Left ventricle myocardium inferior (tissue), 1 donor: Measurements from ENCODE around the gene GSTA2. TPM values are rescaled to one million over a fixed set of nuclear protein-coding genes. Genes with fewer than 3 reads are reported as not detected.
"Not testable (repeated sequence)": the region's sequence is repeated elsewhere in the genome, so short reads cannot be mapped to it uniquely, and the experiment has no call there.

Experiments used
- DNase-seq: peaks from one replicate; pipeline ENCODE4 v3.0.0-alpha.2; 2020
- H3K27ac ChIP-seq: fragments of 200-600 bp; replicated peaks from 2 replicates; pipeline ENCODE4 v1.8.0; 2021
- H3K27me3 ChIP-seq: fragments of 200-600 bp; 2 replicates; pipeline ENCODE4 v1.8.0; 2021; ENCODE audit warnings: low read depth
- H3K36me3 ChIP-seq: fragments of 200-600 bp; 2 replicates; pipeline ENCODE4 v1.8.0; 2021
- H3K4me1 ChIP-seq: fragments of 200-600 bp; 2 replicates; pipeline ENCODE4 v1.8.0; 2021
- H3K4me3 ChIP-seq: fragments of 200-600 bp; 2 replicates; pipeline ENCODE4 v1.8.0; 2021; ENCODE audit warnings: mild to moderate bottlenecking, moderate library complexity
- H3K9me3 ChIP-seq: fragments of 200-600 bp; replicated peaks from 2 replicates; pipeline ENCODE4 v1.8.0; 2021
- intact Hi-C: fragments of 100-400 bp; cut with micrococcal nuclease; formaldehyde crosslinking; loops from one replicate; pipeline ENCODE4 v1.11.0; 2022
- total RNA-seq: library from RNA; stranded (reverse); fragmentation: NEBNext Ultra II Directional; extraction: Animal tissue kit (Norgen Biotek cat#: 25700); gene quantifications from one replicate; pipeline ENCODE4 v1.2.1, GENCODE V29; 2021
- TF ChIP-seq, protein P1 (sequence below): fragments of 200-600 bp; IDR thresholded peaks from 2 replicates; pipeline ENCODE4 v1.8.0; 2021; ENCODE audit warnings: antibody characterized with exemption, mild to moderate bottlenecking, borderline replicate concordance
- donor health status: DM: no; HTN: yes; CAD: no; lungs with severe emphysema.

The GSTA2 gene
- total RNA-seq, 1 donor from 2014 or later = not detected

DNA sequence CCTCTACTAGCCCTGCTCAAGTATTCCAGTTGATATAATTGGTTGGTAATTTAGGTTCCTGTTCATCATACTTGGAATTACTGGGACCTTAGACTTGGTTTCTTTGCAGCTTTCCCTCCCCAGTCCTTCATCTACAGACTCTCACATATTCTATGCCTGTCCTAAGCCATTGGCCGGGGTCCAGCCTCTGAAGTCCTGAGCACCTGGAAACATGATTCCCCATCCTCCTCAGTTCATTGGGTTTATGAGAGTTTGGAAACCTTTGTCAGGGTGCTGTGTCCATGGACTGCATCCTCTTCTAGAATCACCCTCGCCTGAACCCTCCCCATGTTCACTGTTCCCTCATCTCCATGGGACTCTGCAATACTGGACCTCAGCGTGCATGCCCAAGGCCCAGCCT is 8.8 kb downstream of the GSTA2 start:
- Histone ChIP-seq H3K4me1 (no peaks in the 10 kb centered on the region), H3K27ac (no peak overlapping the region), H3K4me3 (no peak overlapping the region), H3K27me3 (no peaks in the 10 kb centered on the region), H3K36me3 (no peaks in the 10 kb centered on the region), H3K9me3 (peaks cover 8% of the 10 kb centered on the region)
- DNase-seq = no peak
- TF ChIP-seq, protein P1, sequence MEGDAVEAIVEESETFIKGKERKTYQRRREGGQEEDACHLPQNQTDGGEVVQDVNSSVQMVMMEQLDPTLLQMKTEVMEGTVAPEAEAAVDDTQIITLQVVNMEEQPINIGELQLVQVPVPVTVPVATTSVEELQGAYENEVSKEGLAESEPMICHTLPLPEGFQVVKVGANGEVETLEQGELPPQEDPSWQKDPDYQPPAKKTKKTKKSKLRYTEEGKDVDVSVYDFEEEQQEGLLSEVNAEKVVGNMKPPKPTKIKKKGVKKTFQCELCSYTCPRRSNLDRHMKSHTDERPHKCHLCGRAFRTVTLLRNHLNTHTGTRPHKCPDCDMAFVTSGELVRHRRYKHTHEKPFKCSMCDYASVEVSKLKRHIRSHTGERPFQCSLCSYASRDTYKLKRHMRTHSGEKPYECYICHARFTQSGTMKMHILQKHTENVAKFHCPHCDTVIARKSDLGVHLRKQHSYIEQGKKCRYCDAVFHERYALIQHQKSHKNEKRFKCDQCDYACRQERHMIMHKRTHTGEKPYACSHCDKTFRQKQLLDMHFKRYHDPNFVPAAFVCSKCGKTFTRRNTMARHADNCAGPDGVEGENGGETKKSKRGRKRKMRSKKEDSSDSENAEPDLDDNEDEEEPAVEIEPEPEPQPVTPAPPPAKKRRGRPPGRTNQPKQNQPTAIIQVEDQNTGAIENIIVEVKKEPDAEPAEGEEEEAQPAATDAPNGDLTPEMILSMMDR = no peak
- intact Hi-C loops = no loop called here

DNA sequence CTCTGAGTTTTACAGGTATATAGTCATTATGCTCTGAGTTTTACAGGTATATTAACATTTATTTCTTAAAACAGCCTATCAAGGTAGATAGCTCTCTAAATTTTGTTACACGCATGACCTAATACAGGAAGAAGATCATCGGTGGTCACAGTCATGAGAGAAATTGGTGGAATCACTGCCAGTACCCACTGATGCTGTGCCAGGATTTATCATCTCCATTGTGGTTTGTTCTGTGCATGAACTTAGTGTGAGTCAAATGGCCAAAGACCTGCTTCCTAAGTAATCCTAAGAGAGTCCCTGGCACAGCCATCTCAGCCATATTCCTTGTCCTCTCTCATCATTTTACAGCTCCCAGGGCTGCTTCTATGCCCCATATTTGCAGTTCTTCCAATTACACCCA is 10.1 kb downstream of the GSTA2 start:
- H3K27ac ChIP-seq, DNase-seq, H3K9me3 ChIP-seq, H3K4me3 ChIP-seq, H3K27me3 ChIP-seq, H3K36me3 ChIP-seq, intact Hi-C loops, H3K4me1 ChIP-seq: not testable (repeated sequence)

DNA sequence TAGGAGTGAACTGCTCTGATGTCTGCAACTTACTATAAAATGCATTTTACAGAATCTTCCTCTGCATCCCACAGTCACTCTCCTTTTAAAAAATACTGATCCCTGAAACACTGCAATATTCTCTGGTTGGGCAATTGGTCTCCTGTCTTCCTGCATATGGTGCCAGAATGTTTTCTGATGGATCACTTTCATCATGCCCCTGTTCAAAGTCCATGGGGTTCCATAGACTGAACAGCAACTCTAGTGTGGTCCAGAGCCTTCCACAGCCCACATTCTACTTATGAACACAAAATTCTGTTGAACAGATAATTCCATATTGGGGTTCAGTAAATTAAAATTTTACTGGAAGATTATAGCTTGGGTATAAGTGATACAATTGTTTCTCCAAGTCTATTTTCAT is 11.0 kb downstream of the GSTA2 start:
- H3K4me1 ChIP-seq = no peaks in the 10 kb centered on the region
- H3K36me3 ChIP-seq = no peaks in the 10 kb centered on the region
- intact Hi-C loops = no loop called here
- DNase-seq = no peak
- H3K9me3 ChIP-seq = peaks cover 8% of the 10 kb centered on the region
- H3K4me3 ChIP-seq = no peak overlapping the region
- TF ChIP-seq, protein P1 = no peak
- H3K27me3 ChIP-seq = no peaks in the 10 kb centered on the region
- H3K27ac ChIP-seq = no peak overlapping the region

DNA sequence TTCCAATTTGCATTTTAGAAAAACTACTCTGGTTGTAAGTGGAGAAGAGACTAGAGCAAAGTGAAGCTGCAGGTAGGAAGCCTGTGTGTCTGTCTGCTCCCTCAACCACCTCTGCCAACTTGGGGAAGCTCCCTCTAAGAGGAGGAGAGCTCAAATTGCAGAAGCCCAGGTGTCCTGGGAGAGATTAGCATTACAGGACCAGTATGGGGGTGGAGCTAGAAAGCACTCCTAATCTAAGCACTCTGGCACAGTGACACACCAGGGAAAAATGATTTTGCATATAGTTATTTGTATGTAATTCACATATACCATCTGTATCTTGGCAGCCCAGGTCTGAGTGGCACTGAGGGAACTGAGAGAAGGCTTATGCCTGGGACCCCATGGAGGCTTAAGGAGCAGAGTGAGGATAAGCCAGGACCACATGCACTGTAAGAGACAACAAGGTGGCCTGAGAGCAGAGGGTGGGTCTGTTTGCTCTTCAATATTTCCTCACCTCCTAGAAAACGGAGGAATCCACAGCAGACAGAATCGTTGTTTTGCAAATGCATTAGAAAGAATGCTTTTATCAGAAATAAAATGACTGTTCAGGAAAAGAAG is 13.6 kb downstream of the GSTA2 start:
- no peak for DNase-seq
- Histone ChIP-seq H3K4me3 (no peak overlapping the region), H3K27me3 (no peaks in the 10 kb centered on the region), H3K36me3 (no peaks in the 10 kb centered on the region), H3K27ac (no peak overlapping the region), H3K9me3 (peaks cover 8% of the 10 kb centered on the region), H3K4me1 (no peaks in the 10 kb centered on the region)
- intact Hi-C loops = no loop called here
- TF ChIP-seq, protein P1 = no peak

DNA sequence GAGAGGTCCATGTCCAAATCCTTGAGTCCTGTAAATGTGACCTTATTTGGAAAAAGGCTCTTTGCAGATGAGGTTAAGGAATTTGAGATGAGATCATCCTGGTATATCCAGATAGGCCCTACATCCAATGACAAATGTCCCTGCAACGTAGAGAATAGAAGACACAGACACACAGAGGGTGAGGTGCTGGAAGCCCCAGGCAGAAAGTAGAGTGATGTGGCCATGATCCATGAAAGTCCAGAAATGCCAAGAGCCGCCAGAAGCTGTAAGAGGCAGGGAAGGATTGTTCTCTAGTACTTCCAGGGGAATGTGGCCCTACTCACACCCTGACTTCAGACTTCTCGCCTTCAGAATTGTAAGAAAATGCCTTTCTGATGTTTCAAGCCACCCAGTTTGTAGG is 16.0 kb downstream of the GSTA2 start:
- H3K27me3 ChIP-seq, H3K4me3 ChIP-seq, H3K27ac ChIP-seq, intact Hi-C loops, H3K9me3 ChIP-seq, H3K36me3 ChIP-seq, DNase-seq, H3K4me1 ChIP-seq: not testable (repeated sequence)

DNA sequence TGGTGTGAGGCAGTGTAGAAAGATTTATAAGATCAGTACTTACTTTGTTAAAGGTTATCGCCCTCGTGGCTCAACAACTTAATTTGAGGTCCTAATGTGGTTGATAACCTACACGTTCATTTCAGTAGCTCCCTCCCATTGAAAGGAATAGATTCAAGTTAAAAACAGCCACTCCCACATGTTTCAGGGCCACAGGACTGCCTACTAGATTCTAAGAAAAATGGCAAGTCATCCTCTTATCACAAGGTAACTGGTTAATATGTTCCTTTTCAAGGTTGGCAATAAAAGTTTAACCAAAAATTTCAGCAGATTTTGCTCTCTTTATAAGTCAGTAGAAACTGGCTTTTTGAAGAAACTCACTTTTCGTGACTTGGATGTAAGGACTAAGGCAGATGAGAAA is 17.1 kb downstream of the GSTA2 start:
- Histone ChIP-seq H3K4me1 (no peaks in the 10 kb centered on the region), H3K4me3 (no peak overlapping the region), H3K36me3 (no peaks in the 10 kb centered on the region), H3K27ac (no peak overlapping the region), H3K9me3 (peaks cover 12% of the 10 kb centered on the region), H3K27me3 (peaks cover 7% of the 10 kb centered on the region)
- intact Hi-C loops = no loop called here
- DNase-seq = no peak
- TF ChIP-seq, protein P1 = no peak
